Measurements from ENCODE around the gene PEX14.

GRCh38 chr1:10634075-10634427 is 159.3 kb downstream of the PEX14 start:
- TF ChIP-seq CTCF (conservative IDR thresholded peaks at IDR 0.05 in 1 of 2, IDR thresholded peaks at IDR 0.05 in 1 of 2; ENCODE audit: extremely low read depth in 1 of 2, insufficient read depth in 1 of 2, low read depth in 1 of 2, low read length in 2 of 2) (no peak), EZH2 (IDR thresholded peaks at IDR 0.05; ENCODE audit: borderline replicate concordance, low read length) (no peak)
